Activated CD4-positive, alpha-beta T cell treated with anti-CD3 and anti-CD28 coated beads, Interleukin-2, amount 10 ng/mL, durations not matched to agents 24 days and 14 days (primary cell): ENCODE data around the gene P4HA1. TPM values are rescaled to one million over a fixed set of nuclear protein-coding genes. Genes with fewer than 3 reads are reported as not detected.

Experiments
- total RNA-seq: library from RNA; stranded (reverse); gene quantifications from 2 replicates; pipeline ENCODE4 v1.2.3, GENCODE V29; 2022

The P4HA1 gene
- total RNA-seq, 1 donor from 2014 or later, result 71.1 TPM

Other genes starting within 250 kb of the P4HA1 start
- not detected in 2 replicates for gene OIT3, start 203.1 kb downstream of the P4HA1 start, total RNA-seq
- not detected in 2 replicates for gene PLA2G12B, start 142.1 kb downstream of the P4HA1 start, total RNA-seq
- 0.80 and 0.91 TPM in 2 replicates for gene NUDT13, start 13.6 kb upstream of the P4HA1 start, total RNA-seq
- gene ECD, start 71.1 kb upstream of the P4HA1 start, total RNA-seq, result 38.5 and 40.7 TPM in 2 replicates
- 10.5 and 11.5 TPM in 2 replicates for gene FAM149B1, start 71.3 kb upstream of the P4HA1 start, total RNA-seq
- gene DNAJC9, start 150.4 kb upstream of the P4HA1 start, total RNA-seq, result 54.2 and 56.6 TPM in 2 replicates
- gene MRPS16, start 155.8 kb upstream of the P4HA1 start, total RNA-seq, result 164 TPM in 2 replicates